GM19397 (cell line): ENCODE data around the gene ZNF140.

ENCODE experiments used
- ATAC-seq: cut with Tn5 transposase; IDR thresholded peaks from one replicate; pipeline ENCODE4 v1.9.1; 2021; ENCODE audit warnings: mild to moderate bottlenecking, moderate library complexity; ENCODE audit not compliant: unreplicated experiment

Gene ZNF140

GRCh38 chr12:133080368-133081158 is at the start of gene ZNF140:
Gene ZNF140 (plus strand): TSS chr12:133080923. CDS start chr12:133081321, 398 bp downstream.
- ATAC-seq, result peak; percentile 73

- ATAC-seq, result peak; percentile 97
Observed at GRCh38 chr12:133037207-133038005, 43.3 kb upstream of the ZNF140 start, which contains the start of gene ZNF84. Gene ZNF84 (plus strand): TSS chr12:133037509. CDS start chr12:133041468, 3,959 bp downstream.

- no peak for ATAC-seq
Observed at GRCh38 chr12:133038118-133038709, 42.5 kb upstream of the ZNF140 start.

GRCh38 chr12:133046698-133047097 is 34.0 kb upstream of the ZNF140 start:
- no peak for ATAC-seq

- no peak for ATAC-seq
Observed at GRCh38 chr12:133057446-133057845, 23.3 kb upstream of the ZNF140 start.

- no peak for ATAC-seq
Observed at GRCh38 chr12:133058203-133059113, 22.3 kb upstream of the ZNF140 start.

GRCh38 chr12:133061954-133062353 is 18.8 kb upstream of the ZNF140 start:
- ATAC-seq, result no peak

- no peak for ATAC-seq
Observed at GRCh38 chr12:133063556-133063955, 17.2 kb upstream of the ZNF140 start.

- ATAC-seq, result no peak
Observed at GRCh38 chr12:133073836-133074235, 6.9 kb upstream of the ZNF140 start.

- ATAC-seq, result peak; percentile 80
Observed at GRCh38 chr12:133080026-133080367, 726 bp upstream of the ZNF140 start.

- ATAC-seq, result no peak
Observed at GRCh38 chr12:133081159-133081780, 547 bp downstream of the ZNF140 start.

GRCh38 chr12:133083345-133083744 is 2.6 kb downstream of the ZNF140 start:
- no peak for ATAC-seq

GRCh38 chr12:133105620-133106019 is 24.9 kb downstream of the ZNF140 start:
- ATAC-seq, result no peak

GRCh38 chr12:133106253-133106652 is 25.5 kb downstream of the ZNF140 start:
- ATAC-seq, result no peak

GRCh38 chr12:133107121-133107520 is 26.4 kb downstream of the ZNF140 start:
- no peak for ATAC-seq

GRCh38 chr12:133108150-133108549 is 27.4 kb downstream of the ZNF140 start:
- no peak for ATAC-seq

- no peak for ATAC-seq
Observed at GRCh38 chr12:133120385-133121191, 39.9 kb downstream of the ZNF140 start.

GRCh38 chr12:133124674-133125073 is 44.0 kb downstream of the ZNF140 start:
- ATAC-seq, result no peak

- no peak for ATAC-seq
Observed at GRCh38 chr12:133129368-133130037, 48.8 kb downstream of the ZNF140 start.
